ENCODE measurements around the gene AKR1C8.

GRCh38 chr10:5187867-5188266 lies 2.9 kb upstream of the AKR1C8 start:
- TF ChIP-seq, protein P1, sequence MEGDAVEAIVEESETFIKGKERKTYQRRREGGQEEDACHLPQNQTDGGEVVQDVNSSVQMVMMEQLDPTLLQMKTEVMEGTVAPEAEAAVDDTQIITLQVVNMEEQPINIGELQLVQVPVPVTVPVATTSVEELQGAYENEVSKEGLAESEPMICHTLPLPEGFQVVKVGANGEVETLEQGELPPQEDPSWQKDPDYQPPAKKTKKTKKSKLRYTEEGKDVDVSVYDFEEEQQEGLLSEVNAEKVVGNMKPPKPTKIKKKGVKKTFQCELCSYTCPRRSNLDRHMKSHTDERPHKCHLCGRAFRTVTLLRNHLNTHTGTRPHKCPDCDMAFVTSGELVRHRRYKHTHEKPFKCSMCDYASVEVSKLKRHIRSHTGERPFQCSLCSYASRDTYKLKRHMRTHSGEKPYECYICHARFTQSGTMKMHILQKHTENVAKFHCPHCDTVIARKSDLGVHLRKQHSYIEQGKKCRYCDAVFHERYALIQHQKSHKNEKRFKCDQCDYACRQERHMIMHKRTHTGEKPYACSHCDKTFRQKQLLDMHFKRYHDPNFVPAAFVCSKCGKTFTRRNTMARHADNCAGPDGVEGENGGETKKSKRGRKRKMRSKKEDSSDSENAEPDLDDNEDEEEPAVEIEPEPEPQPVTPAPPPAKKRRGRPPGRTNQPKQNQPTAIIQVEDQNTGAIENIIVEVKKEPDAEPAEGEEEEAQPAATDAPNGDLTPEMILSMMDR (conservative IDR thresholded peaks at IDR 0.05 in 1 of 2, IDR thresholded peaks at IDR 0.05 in 1 of 2; ENCODE audit: extremely low read depth in 1 of 2, insufficient read depth in 1 of 2, low read depth in 1 of 2, low read length in 2 of 2) = no peak
- TF ChIP-seq EZH2 (IDR thresholded peaks at IDR 0.05; ENCODE audit: borderline replicate concordance, low read length) = no peak

Data from mammary epithelial cell (primary cell).